H9 (cell line): ENCODE measurements around the gene ZNF783. TPM values are rescaled to one million over a fixed set of nuclear protein-coding genes. Genes with fewer than 3 reads are reported as not detected.

Experiments
- DNase-seq: peaks from one replicate; pipeline ENCODE4 v3.0.0-alpha.2; 2017
- H2AFZ ChIP-seq: one replicate; pipeline ENCODE4 v1.6.1; 2013; ENCODE audit warnings: mild to moderate bottlenecking, low read length, control low read depth, moderate library complexity
- H2AK5ac ChIP-seq: 2 replicates; pipeline ENCODE4 v1.6.1; 2013; ENCODE audit warnings: low read length, control low read depth, mixed read lengths; ENCODE audit not compliant: insufficient read length
- H2BK120ac ChIP-seq: one replicate; pipeline ENCODE4 v1.6.1; 2013; ENCODE audit warnings: low read depth, mild to moderate bottlenecking, low read length, control low read depth, inconsistent platforms; ENCODE audit not compliant: poor library complexity, severe bottlenecking
- H2BK12ac ChIP-seq: 2 replicates; pipeline ENCODE4 v1.6.1; 2013; ENCODE audit warnings: low read length, control low read depth, mixed read lengths, low read depth; ENCODE audit not compliant: insufficient read length
- H2BK15ac ChIP-seq: 2 replicates; pipeline ENCODE4 v1.6.1; 2013; ENCODE audit warnings: low read depth, low read length, control low read depth
- H2BK20ac ChIP-seq: one replicate; pipeline ENCODE4 v1.6.1; 2013; ENCODE audit warnings: low read depth, mild to moderate bottlenecking, low read length, control low read depth, inconsistent platforms; ENCODE audit not compliant: poor library complexity, severe bottlenecking
- H2BK5ac ChIP-seq: 2 replicates; pipeline ENCODE4 v1.6.1; 2013; ENCODE audit warnings: low read length, control low read depth, mixed read lengths; ENCODE audit not compliant: insufficient read length
- H3K14ac ChIP-seq: 2 replicates; pipeline ENCODE4 v1.6.1; 2013; ENCODE audit warnings: low read length, control low read depth; ENCODE audit not compliant: insufficient read depth
- H3K18ac ChIP-seq: 2 replicates; pipeline ENCODE4 v1.6.1; 2013; ENCODE audit warnings: low read depth, mild to moderate bottlenecking, mixed read lengths, low read length, control low read depth; ENCODE audit not compliant: insufficient read length
- H3K23ac ChIP-seq: 2 replicates; pipeline ENCODE4 v1.6.1; 2013; ENCODE audit warnings: low read length, control low read depth, mixed read lengths, low read depth; ENCODE audit not compliant: insufficient read length
- H3K23me2 ChIP-seq: 2 replicates; pipeline ENCODE4 v1.6.1; 2013; ENCODE audit warnings: low read depth, mild to moderate bottlenecking, mixed read lengths, low read length, control low read depth; ENCODE audit not compliant: insufficient read length, poor library complexity, severe bottlenecking
- H3K27ac ChIP-seq: 2 replicates; pipeline ENCODE4 v1.5.1; 2013; ENCODE audit warnings: low read length, control low read depth, mixed read lengths, low read depth; ENCODE audit not compliant: insufficient read length
- H3K27me3 ChIP-seq: 2 replicates; pipeline ENCODE4 v1.6.1; 2013; ENCODE audit warnings: low read length, control low read depth, inconsistent platforms; ENCODE audit not compliant: insufficient read depth
- H3K4ac ChIP-seq: 2 replicates; pipeline ENCODE4 v1.6.1; 2013; ENCODE audit warnings: low read depth, mild to moderate bottlenecking, control low read depth, inconsistent platforms, low read length, moderate library complexity
- H3K4me1 ChIP-seq: 2 replicates; pipeline ENCODE4 v1.6.1; 2013; ENCODE audit warnings: low read length, control low read depth, inconsistent platforms; ENCODE audit not compliant: insufficient read depth
- H3K4me2 ChIP-seq: 2 replicates; pipeline ENCODE4 v1.6.1; 2013; ENCODE audit warnings: low read length, control low read depth, mixed read lengths; ENCODE audit not compliant: insufficient read length, insufficient read depth
- H3K56ac ChIP-seq: 2 replicates; pipeline ENCODE4 v1.6.1; 2013; ENCODE audit warnings: low read depth, mild to moderate bottlenecking, mixed read lengths, low read length, control low read depth; ENCODE audit not compliant: insufficient read length
- H3K79me1 ChIP-seq: 2 replicates; pipeline ENCODE4 v1.6.1; 2013; ENCODE audit warnings: low read depth, mild to moderate bottlenecking, moderate library complexity, low read length, control low read depth, inconsistent platforms; ENCODE audit not compliant: insufficient read depth, poor library complexity, severe bottlenecking
- H3K79me2 ChIP-seq: 2 replicates; pipeline ENCODE4 v1.6.1; 2013; ENCODE audit warnings: low read length, control low read depth, inconsistent platforms; ENCODE audit not compliant: insufficient read depth
- H3K9ac ChIP-seq: 2 replicates; pipeline ENCODE4 v1.6.1; 2013; ENCODE audit warnings: low read length, control low read depth, mixed read lengths; ENCODE audit not compliant: insufficient read length; ENCODE audit errors: extremely low read depth
- H3K9me3 ChIP-seq: one replicate; pipeline ENCODE4 v1.6.1; 2013; ENCODE audit warnings: low read depth, low read length, inconsistent platforms; ENCODE audit not compliant: control insufficient read depth
- H3T11ph ChIP-seq: one replicate; pipeline ENCODE4 v1.6.1; 2013; ENCODE audit warnings: mild to moderate bottlenecking, low read length, control low read depth, inconsistent platforms
- H4K20me1 ChIP-seq: one replicate; pipeline ENCODE4 v1.6.1; 2013; ENCODE audit not compliant: control insufficient read depth, insufficient read length, insufficient read depth
- H4K5ac ChIP-seq: 2 replicates; pipeline ENCODE4 v1.6.1; 2013; ENCODE audit warnings: low read depth, mild to moderate bottlenecking, mixed read lengths, low read length, control low read depth; ENCODE audit not compliant: insufficient read length
- H4K8ac ChIP-seq: replicated peaks from 2 replicates; pipeline ENCODE4 v1.6.1; 2013; ENCODE audit warnings: low read length, control low read depth, mixed read lengths, low read depth; ENCODE audit not compliant: insufficient read length
- H4K91ac ChIP-seq: 2 replicates; pipeline ENCODE4 v1.6.1; 2013; ENCODE audit warnings: low read depth, mild to moderate bottlenecking, moderate library complexity, mixed read lengths, low read length, control low read depth; ENCODE audit not compliant: insufficient read length
- H3K27ac Mint-ChIP-seq, 3 experiments: 2 replicates in 2 of 3; 3 replicates in 1 of 3; pipeline ENCODE4 v1.8.0; 2020 to 2021; ENCODE audit warnings: mixed read lengths in 3 of 3, mild to moderate bottlenecking in 1 of 3, moderate library complexity in 1 of 3
- H3K27me3 Mint-ChIP-seq: 2 replicates; pipeline ENCODE4 v1.8.0; 2021; ENCODE audit warnings: low read depth, mild to moderate bottlenecking, moderate library complexity, mixed read lengths
- H3K36me3 Mint-ChIP-seq, 3 experiments: 2 replicates in 2 of 3; 3 replicates in 1 of 3; pipeline ENCODE4 v1.8.0; 2020 to 2021; ENCODE audit warnings: low read depth in 3 of 3, mixed read lengths in 3 of 3; ENCODE audit not compliant: insufficient read depth in 1 of 3
- H3K4me1 Mint-ChIP-seq, 2 experiments: 2 replicates each; pipeline ENCODE4 v1.8.0; 2020; ENCODE audit warnings: mixed read lengths in 2 of 2
- H3K4me3 Mint-ChIP-seq, 2 experiments: 2 replicates in 1 of 2; 3 replicates in 1 of 2; pipeline ENCODE4 v1.8.0; 2020 to 2021; ENCODE audit warnings: mild to moderate bottlenecking in 2 of 2, mixed read lengths in 2 of 2, moderate library complexity in 1 of 2
- H3K9me3 Mint-ChIP-seq, 2 experiments: 2 replicates in 1 of 2; 3 replicates in 1 of 2; pipeline ENCODE4 v1.8.0; 2020; ENCODE audit warnings: mild to moderate bottlenecking in 2 of 2, mixed read lengths in 2 of 2, moderate library complexity in 1 of 2
- WGBS: extraction: QIAGEN DNeasy Blood & Tissue Kit; methylation state at CpG from one replicate; pipeline ENCODE4 v1.1.7; 2013; ENCODE audit warnings: missing lambda C conversion rate, low lambda C conversion rate, mixed read lengths; ENCODE audit not compliant: insufficient read length; ENCODE audit errors: extremely low coverage; 5-methylcytosine and 5-hydroxymethylcytosine counted together
- total RNA-seq: library from RNA; stranded (reverse); gene quantifications from 2 replicates; pipeline ENCODE4 v1.2.1, GENCODE V29; 2021
- TF ChIP-seq, protein P1 (sequence below): fragments of 200-600 bp; sonication (generic); conservative IDR thresholded peaks from 3 replicates; pipeline ENCODE4 v1.8.0; 2021; ENCODE audit warnings: antibody characterized with exemption, mild to moderate bottlenecking

The ZNF783 gene
- total RNA-seq, 1 experiment from 2014 or later = 13.6 TPM

GRCh38 chr7:149296368-149296767 is 34.4 kb downstream of the ZNF783 start:
- Histone ChIP-seq H3K23me2 (no peaks in the 10 kb centered on the region), H3K4me1 (peaks cover 1% of the 10 kb centered on the region; the same call in 1 of the 2 replicates), H3T11ph (no peak overlapping the region), H2BK15ac (no peak overlapping the region), H3K23ac (no peak overlapping the region), H3K27ac (no peak overlapping the region), H2BK20ac (no peak overlapping the region), H4K20me1 (no peaks in the 10 kb centered on the region), H3K9me3 (peaks cover 11% of the 10 kb centered on the region), H2AFZ (no peak overlapping the region), H3K56ac (no peak overlapping the region), H4K8ac (no peak overlapping the region), H2BK120ac (no peak overlapping the region), H3K27me3 (no peaks in the 10 kb centered on the region), H3K4me2 (no peak overlapping the region), H2AK5ac (no peak overlapping the region), H3K4ac (no peak overlapping the region), H2BK12ac (no peak overlapping the region), H4K5ac (no peak overlapping the region), H2BK5ac (no peak overlapping the region), H3K79me2 (no peaks in the 10 kb centered on the region), H3K79me1 (no peaks in the 10 kb centered on the region), H3K9ac (no peak overlapping the region), H4K91ac (no peak overlapping the region), H3K18ac (no peak overlapping the region), H3K14ac (no peak overlapping the region)
- TF ChIP-seq, protein P1, sequence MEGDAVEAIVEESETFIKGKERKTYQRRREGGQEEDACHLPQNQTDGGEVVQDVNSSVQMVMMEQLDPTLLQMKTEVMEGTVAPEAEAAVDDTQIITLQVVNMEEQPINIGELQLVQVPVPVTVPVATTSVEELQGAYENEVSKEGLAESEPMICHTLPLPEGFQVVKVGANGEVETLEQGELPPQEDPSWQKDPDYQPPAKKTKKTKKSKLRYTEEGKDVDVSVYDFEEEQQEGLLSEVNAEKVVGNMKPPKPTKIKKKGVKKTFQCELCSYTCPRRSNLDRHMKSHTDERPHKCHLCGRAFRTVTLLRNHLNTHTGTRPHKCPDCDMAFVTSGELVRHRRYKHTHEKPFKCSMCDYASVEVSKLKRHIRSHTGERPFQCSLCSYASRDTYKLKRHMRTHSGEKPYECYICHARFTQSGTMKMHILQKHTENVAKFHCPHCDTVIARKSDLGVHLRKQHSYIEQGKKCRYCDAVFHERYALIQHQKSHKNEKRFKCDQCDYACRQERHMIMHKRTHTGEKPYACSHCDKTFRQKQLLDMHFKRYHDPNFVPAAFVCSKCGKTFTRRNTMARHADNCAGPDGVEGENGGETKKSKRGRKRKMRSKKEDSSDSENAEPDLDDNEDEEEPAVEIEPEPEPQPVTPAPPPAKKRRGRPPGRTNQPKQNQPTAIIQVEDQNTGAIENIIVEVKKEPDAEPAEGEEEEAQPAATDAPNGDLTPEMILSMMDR = no peak
- H3K9me3 Mint-ChIP-seq = peaks cover 6 to 8% of the 10 kb centered on the region in 2 experiments; a peak in 3 of 5 replicates
- H3K27me3 Mint-ChIP-seq = peaks cover 5% of the 10 kb centered on the region
- DNase-seq = no peak
- H3K4me3 Mint-ChIP-seq = no peak overlapping the region
- WGBS = no CpG with 5 or more reads among the region's 4 CpGs
- H3K36me3 Mint-ChIP-seq = peaks cover 2 to 13% (median 5%) of the 10 kb centered on the region in 3 experiments
- H3K27ac Mint-ChIP-seq = peak overlapping the region in 1 of 3 experiments; percentile 52; a peak in 1 of 7 replicates
- H3K4me1 Mint-ChIP-seq = peaks cover 7 to 10% of the 10 kb centered on the region in 2 experiments
